PC-3 (cell line): ENCODE data around the gene EXOC4.

Experiments used
- CTCF ChIP-seq: fragments of 300-600 bp; sonication (generic); conservative IDR thresholded peaks from 2 replicates; pipeline ENCODE4 v1.5.1; 2017; ENCODE audit warnings: antibody characterized with exemption, low read depth, mild to moderate bottlenecking, low read length
- EZH2 ChIP-seq: fragments of 300-600 bp; sonication (generic); IDR thresholded peaks from one replicate; pipeline ENCODE4 v1.6.1; 2017; ENCODE audit warnings: antibody characterized with exemption, mild to moderate bottlenecking, low read length; ENCODE audit not compliant: unreplicated experiment

DNA sequence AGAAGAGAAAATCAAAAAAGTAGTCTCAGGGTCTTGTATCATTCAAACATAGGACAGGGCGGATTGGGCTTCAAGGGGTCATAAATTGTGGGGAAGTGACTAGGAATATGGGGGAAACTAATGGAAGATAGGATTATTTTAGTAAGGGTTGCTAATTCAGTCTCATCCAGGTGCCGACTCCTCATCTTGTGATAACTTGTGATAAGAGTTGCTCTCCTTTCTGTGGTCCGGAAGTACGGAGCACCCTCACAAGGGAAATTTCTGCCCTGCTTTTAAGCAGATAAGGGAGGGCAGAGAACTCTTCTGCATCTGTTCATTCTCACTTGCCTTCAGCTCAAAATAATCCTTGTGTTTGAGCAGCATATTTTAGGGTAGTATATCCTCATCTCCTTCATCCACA is 437.9 kb downstream of the EXOC4 start:
- no peak for TF ChIP-seq CTCF
- TF ChIP-seq EZH2 = no peak
